IPS-18a (cell line): ENCODE results near the gene CCL28.
"Not testable (repeated sequence)": the region's sequence is repeated elsewhere in the genome, so short reads cannot be mapped to it uniquely, and the experiment has no call there.

Experiments used
- H3K27ac ChIP-seq: one replicate; pipeline ENCODE4 v1.5.1; 2013; ENCODE audit warnings: low read length
- H3K27me3 ChIP-seq: one replicate; pipeline ENCODE4 v1.6.1; 2013; ENCODE audit warnings: mild to moderate bottlenecking, low read length; ENCODE audit not compliant: control insufficient read depth, insufficient read depth
- H3K36me3 ChIP-seq: one replicate; pipeline ENCODE4 v1.6.1; 2013; ENCODE audit warnings: low read depth, low read length; ENCODE audit not compliant: control insufficient read depth
- H3K4me1 ChIP-seq: one replicate; pipeline ENCODE4 v1.6.1; 2013; ENCODE audit warnings: low read depth, low read length; ENCODE audit not compliant: control insufficient read depth
- H3K4me3 ChIP-seq: one replicate; pipeline ENCODE4 v1.5.1; 2013; ENCODE audit warnings: low read length
- H3K9ac ChIP-seq: one replicate; pipeline ENCODE4 v1.6.1; 2013; ENCODE audit warnings: mild to moderate bottlenecking, low read length, moderate library complexity
- H3K9me3 ChIP-seq: one replicate; pipeline ENCODE4 v1.6.1; 2013; ENCODE audit warnings: low read depth, low read length; ENCODE audit not compliant: control insufficient read depth

CCL28 gene

DNA sequence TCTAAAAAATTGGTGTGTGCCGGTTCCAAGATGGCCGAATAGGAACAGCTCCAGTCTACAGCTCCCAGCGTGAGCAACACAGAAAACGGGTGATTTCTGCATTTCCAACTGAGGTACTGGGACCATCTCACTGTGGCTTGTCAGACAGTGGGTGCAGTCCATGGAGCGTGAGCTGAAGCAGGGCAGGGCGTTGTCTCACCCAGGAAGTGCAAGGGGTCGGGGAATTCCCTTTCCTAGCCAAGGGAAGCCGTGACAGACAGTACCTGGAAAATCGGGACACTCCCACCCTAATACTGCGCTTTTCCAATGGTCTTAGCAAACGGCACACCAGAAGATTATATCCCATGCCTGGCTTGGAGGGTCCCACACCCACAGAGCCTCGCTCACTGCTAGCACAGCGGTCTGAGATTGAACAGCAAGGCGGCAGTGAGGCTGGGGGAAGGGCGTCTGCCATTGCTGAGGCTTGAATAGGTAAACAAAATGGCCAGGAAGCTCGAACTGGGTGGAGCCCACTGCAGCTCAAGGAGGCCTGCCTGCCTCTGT lies 9.6 kb downstream of the CCL28 start:
- not testable (repeated sequence) for H3K9ac ChIP-seq, H3K9me3 ChIP-seq, H3K27ac ChIP-seq, H3K36me3 ChIP-seq, H3K27me3 ChIP-seq, H3K4me3 ChIP-seq, H3K4me1 ChIP-seq

- H3K9me3 ChIP-seq: no peaks in the 10 kb centered on the region
- H3K9ac ChIP-seq: no peak overlapping the region
- H3K4me1 ChIP-seq: no peaks in the 10 kb centered on the region
- H3K27me3 ChIP-seq: no peaks in the 10 kb centered on the region
- no peak overlapping the region for H3K27ac ChIP-seq
- no peak overlapping the region for H3K4me3 ChIP-seq
- H3K36me3 ChIP-seq: no peaks in the 10 kb centered on the region
Measured at GRCh38 chr5:43401827-43402226, 10.4 kb downstream of the CCL28 start.

DNA sequence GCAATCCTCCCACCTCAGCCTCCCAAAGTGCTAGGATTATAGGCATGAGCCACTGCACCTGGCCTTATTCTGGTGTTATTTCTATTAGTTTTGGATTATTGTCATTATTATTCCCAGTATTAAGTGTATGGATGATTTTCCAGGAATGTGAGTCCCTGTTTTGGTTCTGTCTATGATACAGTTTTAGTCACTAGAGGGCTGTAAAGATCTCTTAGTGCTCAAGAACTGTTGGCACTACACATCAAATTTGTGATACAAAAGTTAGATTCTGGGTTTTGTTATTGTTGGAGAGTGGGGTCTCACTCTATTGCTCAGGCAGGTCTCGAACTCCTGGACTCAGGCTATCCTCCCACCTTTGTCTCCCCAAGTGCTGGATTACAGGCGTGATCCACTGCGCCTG lies 12.1 kb downstream of the CCL28 start:
- H3K27ac ChIP-seq: no peak overlapping the region
- no peaks in the 10 kb centered on the region for H3K27me3 ChIP-seq
- H3K4me1 ChIP-seq: no peaks in the 10 kb centered on the region
- H3K9me3 ChIP-seq: no peaks in the 10 kb centered on the region
- no peak overlapping the region for H3K9ac ChIP-seq
- no peak overlapping the region for H3K4me3 ChIP-seq
- H3K36me3 ChIP-seq: no peaks in the 10 kb centered on the region

GRCh38 chr5:43396762-43397304 lies 15.4 kb downstream of the CCL28 start:
- H3K9me3 ChIP-seq: no peaks in the 10 kb centered on the region
- no peak overlapping the region for H3K27ac ChIP-seq
- H3K27me3 ChIP-seq: no peaks in the 10 kb centered on the region
- no peaks in the 10 kb centered on the region for H3K36me3 ChIP-seq
- no peak overlapping the region for H3K4me3 ChIP-seq
- no peaks in the 10 kb centered on the region for H3K4me1 ChIP-seq
- no peak overlapping the region for H3K9ac ChIP-seq

DNA sequence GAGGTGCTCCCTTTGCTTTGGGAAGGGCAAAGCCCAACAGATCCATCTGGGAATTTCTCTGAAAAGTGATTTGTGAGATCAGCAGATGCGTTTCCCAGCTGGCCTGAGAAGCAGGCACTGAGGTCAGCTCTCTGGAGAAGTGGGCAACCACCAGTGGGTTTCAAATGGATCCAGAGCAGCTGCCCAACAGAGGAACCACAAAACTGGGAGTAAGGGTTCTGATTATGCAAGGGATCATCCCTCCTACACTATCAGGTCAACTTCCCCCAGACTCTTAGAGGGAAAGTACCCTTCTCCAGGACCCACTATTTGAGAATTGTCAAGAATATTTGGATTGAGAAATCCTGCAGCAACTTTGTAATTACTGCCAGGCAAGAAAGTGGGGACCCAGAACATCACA lies 21.7 kb downstream of the CCL28 start:
- H3K4me3 ChIP-seq: no peak overlapping the region
- H3K9me3 ChIP-seq: no peaks in the 10 kb centered on the region
- no peak overlapping the region for H3K27ac ChIP-seq
- H3K4me1 ChIP-seq: no peaks in the 10 kb centered on the region
- H3K36me3 ChIP-seq: no peaks in the 10 kb centered on the region
- H3K9ac ChIP-seq: no peak overlapping the region
- H3K27me3 ChIP-seq: no peaks in the 10 kb centered on the region

DNA sequence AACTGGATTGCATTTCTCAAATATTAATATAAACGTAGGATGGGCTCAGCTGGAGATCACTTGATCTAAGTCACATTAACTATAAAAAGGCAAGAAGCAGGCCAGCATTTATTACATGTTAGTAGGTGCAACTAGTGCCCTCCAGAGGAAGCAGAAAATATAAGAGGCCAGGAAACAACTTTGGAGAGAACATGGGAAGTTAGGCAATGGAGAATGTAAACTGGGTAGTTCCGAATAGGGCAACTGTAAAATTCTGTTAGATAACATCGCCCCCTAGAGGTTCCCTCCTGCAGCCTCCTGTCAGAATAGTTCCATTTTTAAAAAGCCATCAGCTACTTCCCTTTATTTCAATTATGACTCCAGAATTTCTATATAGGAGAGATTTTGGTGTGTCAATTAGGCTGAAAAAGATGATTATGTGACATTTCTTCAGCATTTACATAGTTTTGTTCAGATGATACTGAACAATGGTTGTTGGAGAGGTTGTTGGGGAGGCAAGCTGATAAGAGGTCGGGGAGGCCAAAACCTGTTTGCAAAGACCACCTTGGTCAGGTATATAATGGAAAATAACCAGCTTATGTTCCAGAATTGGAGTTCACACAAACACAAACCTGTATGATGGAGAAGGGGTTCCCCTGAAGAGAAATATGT lies 22.4 kb downstream of the CCL28 start:
- H3K27me3 ChIP-seq: no peaks in the 10 kb centered on the region
- no peaks in the 10 kb centered on the region for H3K36me3 ChIP-seq
- no peak overlapping the region for H3K27ac ChIP-seq
- H3K4me1 ChIP-seq: no peaks in the 10 kb centered on the region
- H3K9ac ChIP-seq: no peak overlapping the region
- no peaks in the 10 kb centered on the region for H3K9me3 ChIP-seq
- H3K4me3 ChIP-seq: no peak overlapping the region

- H3K27me3 ChIP-seq: no peaks in the 10 kb centered on the region
- H3K9ac ChIP-seq: no peak overlapping the region
- no peak overlapping the region for H3K27ac ChIP-seq
- H3K36me3 ChIP-seq: no peaks in the 10 kb centered on the region
- H3K4me3 ChIP-seq: no peak overlapping the region
- H3K9me3 ChIP-seq: no peaks in the 10 kb centered on the region
- no peaks in the 10 kb centered on the region for H3K4me1 ChIP-seq
Measured at GRCh38 chr5:43386960-43387362, 25.2 kb downstream of the CCL28 start.

DNA sequence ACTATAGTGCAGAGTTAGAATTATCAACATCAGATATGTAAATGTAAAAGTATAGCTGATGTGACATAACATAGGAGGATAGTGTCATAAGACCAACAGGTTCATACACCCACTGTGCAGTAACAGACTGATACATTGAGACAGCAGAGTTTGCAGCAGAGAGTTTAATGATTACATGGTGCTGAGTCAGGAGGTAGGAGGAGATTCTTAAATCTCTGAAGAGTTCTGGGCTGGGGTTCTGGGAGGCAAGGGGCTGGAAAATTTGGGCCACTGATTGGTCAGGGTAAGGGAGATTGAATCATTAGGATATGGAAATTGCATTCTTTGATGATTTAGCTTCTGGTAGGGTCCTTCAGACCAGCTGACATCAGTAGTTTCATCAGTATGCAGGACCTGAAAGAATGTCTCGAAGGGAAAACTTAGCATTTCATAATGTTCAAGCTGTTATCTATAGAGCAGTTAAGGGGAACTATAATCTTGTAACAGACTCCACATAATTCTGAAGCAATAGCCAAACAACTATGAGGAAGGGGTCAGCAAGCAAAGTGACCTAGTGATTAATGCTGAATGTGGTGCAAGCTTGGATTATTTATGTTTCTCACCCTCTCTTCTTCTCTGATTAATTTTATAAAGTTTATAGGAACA lies 35.6 kb downstream of the CCL28 start:
- H3K9me3 ChIP-seq: no peaks in the 10 kb centered on the region
- no peaks in the 10 kb centered on the region for H3K27me3 ChIP-seq
- no peak overlapping the region for H3K9ac ChIP-seq
- no peak overlapping the region for H3K27ac ChIP-seq
- no peaks in the 10 kb centered on the region for H3K4me1 ChIP-seq
- no peaks in the 10 kb centered on the region for H3K36me3 ChIP-seq
- H3K4me3 ChIP-seq: no peak overlapping the region

DNA sequence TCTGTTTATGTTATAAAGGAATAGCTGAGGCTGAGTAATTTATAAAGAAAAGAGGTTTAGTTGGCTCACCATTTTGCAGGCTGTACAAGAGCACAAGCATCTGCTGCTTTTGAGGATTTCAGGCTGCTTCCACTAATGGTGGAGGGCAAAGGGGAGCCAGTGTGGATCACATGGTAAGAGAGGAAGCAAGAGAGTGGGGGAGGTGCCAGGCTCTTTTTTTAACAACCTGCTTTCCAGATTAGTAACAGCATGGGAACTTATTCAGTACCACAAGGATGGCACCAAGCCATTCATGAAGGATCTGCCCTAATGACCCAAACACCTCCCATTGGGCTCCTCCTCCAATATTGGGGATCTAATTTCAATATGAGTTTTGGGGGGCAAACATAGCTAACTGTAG lies 40.4 kb downstream of the CCL28 start:
- Histone ChIP-seq H3K27me3 (no peaks in the 10 kb centered on the region), H3K9me3 (peaks cover 8% of the 10 kb centered on the region), H3K27ac (no peak overlapping the region), H3K36me3 (no peaks in the 10 kb centered on the region), H3K9ac (no peak overlapping the region), H3K4me1 (no peaks in the 10 kb centered on the region), H3K4me3 (no peak overlapping the region)

DNA sequence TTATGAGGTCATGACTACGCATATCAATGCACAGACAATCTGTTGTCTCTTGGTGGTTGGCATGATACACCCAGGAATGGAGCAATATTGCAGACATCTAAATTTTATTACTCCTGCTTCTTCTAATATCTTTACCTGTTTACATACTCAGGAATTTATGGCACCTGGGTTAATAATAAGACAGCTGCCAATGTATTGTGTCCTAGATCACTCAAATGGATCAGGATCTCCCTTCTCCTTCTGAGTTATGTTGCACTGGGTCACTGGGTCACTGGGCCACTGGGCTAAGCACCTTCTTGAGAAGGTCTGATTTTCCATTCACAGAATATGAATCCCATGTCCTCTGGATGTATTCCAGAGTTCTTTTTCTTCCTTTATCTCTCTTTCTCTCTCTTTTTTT lies 41.8 kb downstream of the CCL28 start:
- Histone ChIP-seq H3K9ac (no peak overlapping the region), H3K27me3 (no peaks in the 10 kb centered on the region), H3K36me3 (no peaks in the 10 kb centered on the region), H3K4me3 (no peak overlapping the region), H3K27ac (no peak overlapping the region), H3K9me3 (peaks cover 8% of the 10 kb centered on the region), H3K4me1 (no peaks in the 10 kb centered on the region)

GRCh38 chr5:43369651-43370050 lies 42.5 kb downstream of the CCL28 start:
- Histone ChIP-seq H3K9me3 (peaks cover 8% of the 10 kb centered on the region), H3K4me3 (no peak overlapping the region), H3K9ac (no peak overlapping the region), H3K4me1 (no peaks in the 10 kb centered on the region), H3K36me3 (no peaks in the 10 kb centered on the region), H3K27ac (no peak overlapping the region), H3K27me3 (no peaks in the 10 kb centered on the region)
